ENCODE data around the gene GATA3.

The GATA3 gene

DNA sequence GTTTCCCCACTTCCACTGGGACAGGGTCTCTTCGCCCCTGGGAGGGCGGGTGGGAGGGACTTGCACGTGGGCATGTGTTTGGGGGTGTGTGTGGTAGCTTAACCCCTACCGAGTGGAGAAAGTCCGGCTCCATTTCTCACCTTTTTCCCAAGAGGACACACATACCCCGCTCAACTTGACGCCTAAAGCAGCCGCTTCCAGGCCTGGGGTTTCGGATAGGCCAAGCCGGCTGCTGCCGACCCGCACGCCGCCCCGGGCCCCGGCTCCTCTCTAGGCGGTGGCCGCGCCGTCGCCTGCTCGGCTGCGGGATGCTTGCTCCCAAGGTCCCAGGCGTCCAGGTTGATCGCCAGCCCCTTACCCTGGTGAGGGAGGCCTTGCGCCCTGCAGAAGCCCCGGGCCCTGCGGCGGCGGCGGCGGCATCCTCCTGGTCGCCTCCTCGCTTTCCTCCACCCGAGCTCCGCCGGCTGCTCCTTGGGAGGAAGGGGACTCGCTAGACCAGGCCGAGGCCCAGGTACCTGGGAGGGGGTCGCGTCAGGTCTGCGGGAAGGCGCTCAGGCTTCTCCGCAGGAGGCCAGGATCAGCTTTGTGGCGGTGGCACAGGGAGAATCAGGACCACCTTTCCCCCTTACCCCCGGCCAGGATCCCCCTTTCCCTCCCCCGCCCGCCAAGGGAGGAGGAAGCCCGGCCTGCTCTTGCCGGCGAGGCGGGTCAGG, 3.2 kb upstream of the GATA3 start:
- DNase-seq (ENCODE audit: low spot score): no peak

DNA sequence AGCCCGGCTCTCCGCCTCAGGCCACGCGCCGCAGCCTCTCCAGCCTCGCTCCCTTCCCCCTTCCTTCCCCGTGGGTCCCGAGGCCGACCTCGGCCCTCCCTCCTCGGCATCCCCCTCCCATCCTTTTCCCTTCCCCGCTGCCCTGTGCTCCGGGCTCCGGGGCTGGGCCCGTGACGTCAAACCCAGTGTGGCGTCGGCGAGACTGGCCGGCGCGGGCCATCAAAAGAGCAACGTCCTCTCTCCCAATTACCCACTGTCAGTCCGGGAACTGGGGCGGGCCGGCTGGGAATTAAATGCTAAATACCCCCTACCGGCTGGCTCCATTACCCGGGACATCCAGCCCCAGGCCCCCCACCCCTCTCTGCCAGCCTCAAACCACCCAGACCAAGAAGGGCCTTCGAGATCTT, 2.6 kb upstream of the GATA3 start:
- DNase-seq (ENCODE audit: low spot score): no peak

DNA sequence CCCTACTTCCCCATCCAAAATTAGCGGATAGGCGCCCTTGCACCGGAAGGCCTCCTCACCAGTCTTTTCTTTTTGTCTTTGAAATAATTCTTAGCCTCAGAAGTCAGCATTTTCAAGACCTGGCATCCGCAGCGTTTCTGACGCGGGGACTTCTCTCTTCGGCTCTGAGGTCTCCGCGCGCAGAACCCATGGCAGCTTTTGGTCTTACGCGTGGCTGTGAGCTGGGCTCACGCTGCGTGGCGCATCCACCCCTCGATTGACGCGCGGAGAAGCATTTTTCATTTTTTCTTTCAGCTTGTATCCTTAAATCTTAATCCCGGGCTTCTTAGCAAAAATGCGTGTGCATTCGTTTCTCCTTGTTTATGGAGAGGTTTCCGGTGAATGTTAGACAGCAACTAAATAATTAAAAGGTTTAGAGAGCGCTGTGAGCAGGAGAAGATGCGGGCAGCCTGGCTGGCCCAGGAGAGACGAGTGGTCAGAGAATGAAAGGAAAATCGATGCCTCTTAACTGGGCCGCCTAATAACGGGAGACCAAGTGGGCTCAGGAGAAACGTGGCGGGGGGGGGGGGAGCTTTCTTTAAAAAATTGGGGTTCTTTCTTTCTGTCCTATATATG, 2.0 kb upstream of the GATA3 start:
- DNase-seq (ENCODE audit: low spot score): no peak

DNA sequence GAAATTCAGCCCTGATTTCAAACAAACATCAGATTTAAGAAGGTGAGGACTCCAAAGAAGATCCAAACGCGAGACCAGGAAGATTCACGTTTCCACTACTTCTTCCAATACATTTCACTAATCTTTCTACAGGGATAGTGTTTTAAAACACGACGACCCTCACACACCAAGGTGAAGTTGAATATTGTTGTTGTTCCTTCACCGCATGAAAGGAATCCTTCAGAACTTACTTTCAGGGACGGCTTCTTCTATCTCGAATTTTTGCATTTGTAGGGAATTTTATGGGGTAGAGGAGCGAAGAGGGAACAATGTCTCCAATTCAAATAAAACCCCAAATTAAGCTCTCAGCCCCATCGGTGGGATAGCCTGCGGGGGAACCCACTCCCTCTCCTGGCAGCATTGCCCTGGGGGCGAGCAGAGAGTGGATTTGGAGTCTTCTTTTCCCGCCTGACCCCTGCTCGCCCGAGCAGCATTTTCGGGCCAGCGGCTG, 1.5 kb upstream of the GATA3 start:
- no peak for DNase-seq (ENCODE audit: low spot score)

DNA sequence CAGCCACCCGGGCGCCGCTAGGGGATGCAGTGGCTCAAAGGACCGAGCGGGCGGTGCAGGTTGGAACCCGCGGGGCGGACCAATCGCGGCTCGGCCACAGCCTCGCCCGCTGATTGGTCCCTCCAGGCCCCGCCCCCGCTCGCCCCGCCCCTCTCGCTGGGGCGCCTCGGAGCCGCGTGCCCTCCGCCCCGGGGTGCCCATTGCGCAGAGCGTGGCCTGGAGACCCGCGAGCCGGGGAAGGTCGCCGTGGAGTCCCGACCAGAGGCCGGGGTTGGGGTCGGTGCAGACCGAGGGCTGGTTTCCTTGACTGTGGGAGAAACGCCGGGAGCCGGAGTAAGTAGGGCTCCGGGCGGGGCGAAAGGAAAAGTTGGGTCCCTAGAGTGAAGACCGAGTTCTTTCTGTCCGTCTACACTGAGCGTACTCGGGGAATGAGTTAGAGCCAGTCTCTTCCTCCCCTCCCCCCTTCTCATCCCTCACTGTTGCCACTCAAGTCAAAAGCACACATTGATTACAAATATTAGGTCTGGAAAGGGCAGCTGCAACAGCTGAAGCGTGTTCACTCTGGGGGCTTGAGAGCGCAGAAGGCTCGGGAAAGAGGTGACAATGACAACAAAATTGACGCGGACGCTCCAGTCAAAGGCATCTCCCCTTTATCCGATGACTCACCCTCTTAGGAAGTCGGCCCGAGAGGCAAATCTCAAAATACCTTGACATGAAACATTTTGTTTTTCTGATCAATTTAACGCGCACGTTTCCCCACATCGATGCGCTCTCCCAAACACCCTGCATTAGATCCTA, 843 bp upstream of the GATA3 start:
- peak; percentile 99 for DNase-seq (ENCODE audit: low spot score)

DNA sequence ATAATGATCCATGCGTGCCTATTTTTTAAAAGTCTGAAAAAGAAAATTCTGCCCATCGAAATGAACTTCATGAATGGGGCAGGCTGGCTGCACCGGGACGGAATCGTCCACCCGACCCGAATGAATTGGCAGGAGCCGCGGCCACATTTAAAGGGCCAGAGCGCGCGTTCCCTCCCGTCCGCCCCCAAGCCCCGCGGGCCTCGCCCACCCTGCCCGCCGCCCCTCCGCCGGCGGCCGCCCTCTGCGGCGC, 319 bp upstream of the GATA3 start:
- DNase-seq (ENCODE audit: low spot score): peak; percentile 68

DNA sequence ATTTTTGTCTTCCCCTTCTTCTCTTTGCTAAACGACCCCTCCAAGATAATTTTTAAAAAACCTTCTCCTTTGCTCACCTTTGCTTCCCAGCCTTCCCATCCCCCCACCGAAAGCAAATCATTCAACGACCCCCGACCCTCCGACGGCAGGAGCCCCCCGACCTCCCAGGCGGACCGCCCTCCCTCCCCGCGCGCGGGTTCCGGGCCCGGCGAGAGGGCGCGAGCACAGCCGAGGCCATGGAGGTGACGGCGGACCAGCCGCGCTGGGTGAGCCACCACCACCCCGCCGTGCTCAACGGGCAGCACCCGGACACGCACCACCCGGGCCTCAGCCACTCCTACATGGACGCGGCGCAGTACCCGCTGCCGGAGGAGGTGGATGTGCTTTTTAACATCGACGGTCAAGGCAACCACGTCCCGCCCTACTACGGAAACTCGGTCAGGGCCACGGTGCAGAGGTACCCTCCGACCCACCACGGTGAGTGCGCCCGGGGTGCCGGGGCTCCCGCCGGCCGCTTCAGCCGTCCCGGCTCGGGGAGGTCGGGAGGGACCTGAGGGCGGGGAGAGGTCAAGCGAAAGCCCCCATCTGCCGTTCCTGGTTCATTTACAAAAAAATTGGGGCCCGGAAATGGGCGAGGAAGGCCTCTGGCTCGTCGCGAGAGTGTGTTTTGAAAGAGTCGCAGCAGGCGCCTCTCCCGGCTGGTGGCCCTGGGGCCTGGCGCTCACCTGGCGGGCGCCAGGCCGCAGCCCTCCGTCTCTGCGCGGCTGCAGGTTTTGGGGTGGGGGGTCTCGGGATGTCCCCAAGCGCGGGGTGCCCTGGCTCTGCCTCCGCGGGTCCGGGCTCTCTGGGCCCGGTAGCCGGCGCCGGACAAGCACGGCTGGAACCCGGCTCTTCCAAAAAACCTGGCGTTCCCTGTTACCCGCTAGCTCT, 1.2 kb downstream of the GATA3 start:
- no peak for DNase-seq (ENCODE audit: low spot score)

DNA sequence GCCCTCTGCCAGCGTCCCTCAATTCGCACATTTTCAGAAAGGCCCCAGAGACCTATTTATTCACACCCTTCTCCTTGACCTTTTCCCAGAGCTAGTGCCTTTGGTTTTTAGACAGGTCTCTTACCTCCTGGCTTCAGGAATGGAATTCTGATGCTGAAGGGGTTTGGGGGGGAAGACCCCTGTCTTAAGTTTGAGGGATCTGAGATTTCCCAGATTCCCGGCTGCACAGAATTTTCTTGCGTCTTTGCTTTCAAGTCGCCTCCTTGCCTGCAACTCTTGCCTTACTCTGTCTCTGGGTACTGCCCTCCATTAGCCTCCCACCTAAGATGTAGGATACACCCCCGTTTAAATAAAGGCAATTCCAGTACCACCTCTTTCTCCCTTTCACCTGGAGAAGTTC, 1.9 kb downstream of the GATA3 start:
- DNase-seq (ENCODE audit: low spot score): no peak

DNA sequence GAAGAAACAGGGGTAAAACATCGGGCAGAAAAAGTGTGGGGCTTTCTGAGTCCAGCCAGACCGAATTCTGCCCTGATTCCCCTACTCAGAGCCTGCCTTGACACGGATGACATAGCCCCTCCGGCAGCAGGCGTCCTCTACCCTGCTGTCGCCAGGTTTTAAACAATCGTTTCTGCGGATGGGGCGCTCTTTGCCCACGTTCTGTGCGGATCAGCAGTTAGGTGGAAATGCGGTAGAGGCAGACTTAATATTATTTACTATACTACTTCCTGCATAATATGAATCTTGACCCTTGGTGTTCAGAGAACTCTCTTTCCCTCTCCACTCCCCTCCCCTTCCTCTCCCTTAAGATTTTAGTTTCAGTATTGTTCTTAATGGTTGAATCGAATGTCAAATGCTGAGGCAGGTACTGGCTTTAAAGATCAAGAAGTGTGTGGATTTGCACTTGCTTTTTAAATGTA, 2.4 kb downstream of the GATA3 start:
- DNase-seq (ENCODE audit: low spot score): no peak

DNA sequence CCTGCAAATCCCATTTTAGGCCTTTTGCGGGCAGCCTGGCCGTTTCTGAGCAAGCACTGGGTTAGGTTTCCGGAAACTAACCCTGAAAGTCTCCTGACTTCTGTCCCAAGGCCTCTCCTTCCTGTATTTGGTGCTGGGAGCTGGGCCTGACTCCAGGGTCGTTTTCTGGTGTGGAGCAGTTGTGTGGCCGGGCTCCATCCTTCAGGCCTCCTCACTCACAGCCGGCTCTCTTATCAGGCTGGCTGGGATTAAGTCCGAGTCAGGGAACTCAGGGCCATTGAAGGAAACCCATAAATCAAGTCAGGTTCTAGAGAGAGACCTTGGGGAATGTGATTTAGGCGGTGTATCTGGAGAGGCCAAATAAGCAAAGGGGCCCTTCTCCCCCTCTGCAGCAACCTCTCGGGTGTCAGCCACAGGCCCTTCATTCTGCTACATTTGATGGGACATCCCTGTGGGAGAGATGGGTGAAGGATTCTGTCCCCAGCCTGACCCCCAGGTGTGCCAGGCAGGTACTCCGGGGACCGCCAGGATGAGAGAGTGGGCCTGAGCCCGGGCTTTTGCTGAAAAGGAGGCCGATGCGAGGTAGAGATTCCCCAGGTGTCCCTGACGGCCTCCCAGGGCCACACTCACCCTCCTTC, 3.3 kb downstream of the GATA3 start:
- DNase-seq (ENCODE audit: low spot score): no peak

DNA sequence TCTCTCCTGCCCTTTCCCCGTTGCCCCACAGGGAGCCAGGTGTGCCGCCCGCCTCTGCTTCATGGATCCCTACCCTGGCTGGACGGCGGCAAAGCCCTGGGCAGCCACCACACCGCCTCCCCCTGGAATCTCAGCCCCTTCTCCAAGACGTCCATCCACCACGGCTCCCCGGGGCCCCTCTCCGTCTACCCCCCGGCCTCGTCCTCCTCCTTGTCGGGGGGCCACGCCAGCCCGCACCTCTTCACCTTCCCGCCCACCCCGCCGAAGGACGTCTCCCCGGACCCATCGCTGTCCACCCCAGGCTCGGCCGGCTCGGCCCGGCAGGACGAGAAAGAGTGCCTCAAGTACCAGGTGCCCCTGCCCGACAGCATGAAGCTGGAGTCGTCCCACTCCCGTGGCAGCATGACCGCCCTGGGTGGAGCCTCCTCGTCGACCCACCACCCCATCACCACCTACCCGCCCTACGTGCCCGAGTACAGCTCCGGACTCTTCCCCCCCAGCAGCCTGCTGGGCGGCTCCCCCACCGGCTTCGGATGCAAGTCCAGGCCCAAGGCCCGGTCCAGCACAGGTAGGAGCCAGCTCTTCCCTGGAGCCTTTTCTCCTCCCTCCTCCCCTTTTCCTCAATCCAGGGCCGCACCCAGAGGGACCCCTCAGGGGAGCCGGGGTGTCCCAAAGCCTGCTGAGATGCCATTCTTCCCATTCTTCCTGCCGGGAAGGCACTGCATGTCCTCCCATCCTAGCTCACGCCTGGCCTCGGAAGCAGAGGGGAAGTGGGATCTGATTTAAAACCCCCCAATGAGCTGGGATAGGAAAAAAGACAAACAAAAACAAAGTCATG, 4.0 kb downstream of the GATA3 start:
- DNase-seq (ENCODE audit: low spot score): no peak

DNA sequence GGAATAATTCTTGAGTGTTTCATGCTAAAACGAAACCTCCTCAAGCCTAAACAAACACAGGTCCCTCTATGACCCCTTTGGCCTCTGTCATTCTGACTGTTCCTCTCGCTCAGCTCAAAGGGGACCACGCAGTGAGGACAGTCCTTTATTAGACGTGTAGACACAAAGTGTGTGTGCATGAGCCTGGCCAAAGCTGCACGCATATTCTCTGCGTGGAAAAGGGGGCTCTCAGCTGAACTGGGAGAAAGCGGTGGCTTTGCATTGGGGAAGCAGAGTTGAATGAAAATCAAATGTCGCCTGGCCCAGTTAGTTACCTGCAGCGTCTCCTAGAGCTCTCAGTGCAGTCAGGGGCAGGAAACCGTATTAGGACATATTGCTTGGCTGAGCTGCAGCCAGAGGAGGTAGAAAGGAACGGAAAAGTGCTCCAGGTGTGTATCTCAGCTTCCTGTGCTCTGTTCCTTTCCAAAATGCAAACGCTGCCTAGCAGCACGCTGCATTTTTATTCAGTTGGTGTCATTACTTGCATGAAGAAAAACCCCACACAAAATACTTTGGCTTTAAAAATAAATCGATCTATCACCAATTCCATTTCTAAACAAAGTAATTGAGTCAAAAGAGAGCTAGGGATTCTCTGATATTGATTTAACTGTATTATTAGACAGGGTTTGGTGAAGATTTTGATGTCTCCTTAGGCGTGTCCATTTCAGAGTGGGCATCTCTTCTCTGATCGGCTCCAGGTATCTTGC, 4.9 kb downstream of the GATA3 start:
- DNase-seq (ENCODE audit: low spot score): no peak

DNA sequence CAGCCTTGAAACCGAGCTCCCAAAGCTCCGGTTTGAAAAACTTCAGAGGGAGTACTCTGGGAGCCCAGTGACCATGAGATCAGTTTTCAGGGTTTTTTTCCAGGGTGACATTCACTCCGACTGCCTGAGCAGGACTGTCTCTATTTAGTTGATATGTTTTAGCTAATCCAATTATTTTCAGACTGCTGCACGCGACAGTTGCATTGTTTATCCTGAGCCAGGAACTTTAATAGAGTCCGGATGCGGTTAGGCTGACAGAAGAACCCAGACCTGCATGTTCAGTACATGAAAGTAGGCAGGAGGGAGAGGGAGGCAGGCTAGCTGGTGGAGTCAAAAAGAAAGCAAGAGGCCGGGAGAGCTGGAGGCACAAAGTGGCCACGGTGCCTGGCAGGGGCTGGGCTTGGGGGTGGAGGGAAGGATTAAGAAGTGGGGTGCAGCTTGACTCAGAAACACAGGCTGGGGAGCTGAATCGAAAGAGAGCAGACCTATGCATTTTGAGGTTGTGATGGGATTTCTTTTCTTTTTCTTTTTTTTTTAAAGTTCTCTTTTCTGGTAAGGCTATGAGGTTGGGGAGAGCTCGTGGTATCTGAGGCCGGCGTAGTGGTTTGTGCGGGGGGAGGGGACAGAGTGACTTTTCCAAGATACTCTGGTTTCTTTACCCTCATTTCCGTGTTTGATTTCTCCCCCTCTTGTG, 5.7 kb downstream of the GATA3 start:
- DNase-seq (ENCODE audit: low spot score): no peak

DNA sequence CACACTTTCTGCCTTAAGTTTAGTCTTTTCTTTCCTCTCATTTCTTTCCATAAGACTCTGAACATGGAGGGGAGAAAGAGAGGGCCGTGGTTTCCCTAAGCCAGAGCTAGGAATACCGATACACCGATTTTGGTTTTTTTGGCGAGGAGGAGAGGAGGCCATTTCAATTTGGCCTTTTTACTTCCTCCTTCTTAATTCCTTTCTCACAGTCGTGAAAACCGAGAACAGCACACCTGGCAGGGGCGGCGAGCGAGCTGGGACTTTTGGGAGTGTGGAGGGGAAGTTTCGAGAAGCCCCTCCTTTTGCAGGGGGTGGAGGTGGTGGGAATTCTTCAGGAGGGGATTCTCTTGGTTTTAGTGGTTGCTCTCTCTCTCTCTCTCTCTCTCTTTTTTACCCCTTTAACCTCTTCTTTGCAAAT, 6.2 kb downstream of the GATA3 start:
- no peak for DNase-seq (ENCODE audit: low spot score)

DNA sequence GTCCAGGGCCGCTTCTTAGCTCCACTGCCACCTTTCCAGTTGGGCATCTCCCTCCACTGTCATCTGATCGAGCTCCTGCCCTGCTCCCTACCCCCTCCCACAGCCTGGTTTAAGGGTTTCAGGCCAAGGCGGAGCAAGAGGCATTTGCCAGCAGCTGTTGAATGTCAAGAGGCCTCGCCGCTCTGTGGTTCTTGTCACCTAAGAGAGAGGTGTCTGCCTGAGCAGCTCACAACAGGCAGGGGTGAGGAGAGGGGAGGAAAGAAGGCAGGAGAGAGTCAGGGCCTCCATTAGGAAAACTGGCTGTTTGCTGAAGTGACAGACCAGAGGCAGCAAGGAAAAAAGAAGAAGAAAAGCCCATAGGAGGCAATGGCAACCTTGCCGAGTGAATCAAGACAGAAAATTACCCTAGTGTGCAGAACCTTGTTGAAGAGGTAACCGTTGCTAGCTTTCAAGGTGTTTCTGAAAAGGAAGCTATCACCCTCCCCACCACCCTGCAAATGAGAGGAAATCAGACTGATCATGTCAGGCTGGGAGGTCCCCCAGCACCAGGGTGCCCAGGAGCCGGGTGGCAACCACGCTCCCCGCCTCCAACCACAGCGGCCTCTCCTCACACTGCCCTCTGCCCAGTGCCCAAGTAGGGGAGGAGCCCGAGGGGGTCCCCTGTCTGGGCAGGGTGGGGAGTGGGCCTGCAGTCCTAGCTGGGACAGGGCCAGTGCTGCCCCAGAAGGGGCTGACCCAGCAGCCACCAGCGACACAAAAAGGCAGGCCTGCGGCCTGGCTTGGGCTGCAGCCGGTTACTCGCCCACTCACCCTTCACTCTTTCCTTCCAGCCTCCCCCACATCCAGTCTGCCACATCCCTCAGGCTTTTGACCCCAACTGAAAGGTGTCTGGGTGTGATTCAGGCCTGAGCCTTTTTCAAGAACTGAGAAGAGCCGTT, 7.1 kb downstream of the GATA3 start:
- DNase-seq (ENCODE audit: low spot score): no peak

DNA sequence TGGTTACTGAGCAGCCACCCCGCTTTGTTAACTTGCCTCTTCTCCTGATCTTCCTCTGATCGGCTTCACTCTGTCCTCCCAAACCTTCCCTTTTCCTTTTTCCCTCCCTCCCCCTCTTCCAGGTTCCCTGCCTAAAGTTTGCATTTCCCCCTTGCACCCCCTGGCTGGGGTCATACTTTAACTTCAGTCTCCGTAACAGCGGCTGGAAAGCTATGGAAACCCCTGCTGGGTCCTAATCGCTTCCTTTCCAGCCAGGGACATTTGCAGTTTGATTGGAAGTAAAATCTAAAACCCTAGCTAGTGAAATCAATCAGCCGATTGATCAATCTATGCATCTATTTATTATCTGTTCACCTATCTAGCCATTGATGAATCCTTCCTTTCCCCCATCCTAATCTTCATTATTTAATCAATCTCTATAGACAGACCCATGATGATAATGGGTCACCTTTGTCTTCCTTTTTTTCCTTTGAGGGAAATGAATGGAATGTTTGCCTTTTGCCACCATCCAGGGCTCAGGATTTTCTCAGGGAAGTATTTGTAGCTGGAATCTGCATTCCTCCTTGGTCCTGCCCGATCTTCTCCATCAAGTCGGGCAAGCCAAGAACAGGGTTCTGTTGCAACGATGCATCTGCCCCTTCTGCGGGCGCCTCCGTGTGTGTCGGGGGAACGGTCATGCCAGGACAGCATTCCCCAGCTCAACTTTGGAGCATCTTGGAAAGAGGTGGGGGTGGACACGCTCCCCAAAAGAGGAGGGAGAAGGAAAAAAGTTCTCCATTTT, 8.8 kb downstream of the GATA3 start:
- no peak for DNase-seq (ENCODE audit: low spot score)

DNA sequence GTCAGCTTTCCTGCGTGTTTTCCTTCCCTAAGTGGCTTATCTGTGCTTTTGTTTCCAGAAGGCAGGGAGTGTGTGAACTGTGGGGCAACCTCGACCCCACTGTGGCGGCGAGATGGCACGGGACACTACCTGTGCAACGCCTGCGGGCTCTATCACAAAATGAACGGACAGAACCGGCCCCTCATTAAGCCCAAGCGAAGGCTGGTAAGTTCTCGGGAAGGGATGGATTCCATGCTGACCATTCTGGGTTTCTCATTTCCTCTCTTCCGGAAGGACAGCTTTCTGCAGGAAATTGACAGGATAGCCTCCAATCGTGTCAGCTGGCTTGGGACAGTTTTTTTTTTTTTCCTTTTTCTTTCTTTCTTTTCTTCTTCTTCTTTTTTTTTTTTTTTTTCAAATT, 9.4 kb downstream of the GATA3 start:
- DNase-seq (ENCODE audit: low spot score): no peak

Data from hepatic stellate cell (primary cell).